Measurements from ENCODE around the gene NMRAL1.

The NMRAL1 gene

GRCh38 chr16:4426021-4426684 lies 48.3 kb downstream of the NMRAL1 start:
- no peak for DNase-seq (ENCODE audit: low spot score)

GRCh38 chr16:4425378-4426020 lies 48.9 kb downstream of the NMRAL1 start, which contains the start of gene DNAJA3:
Gene DNAJA3 (plus strand): TSS chr16:4425868. CDS start chr16:4425882, 14 bp downstream.
- DNase-seq (ENCODE audit: low spot score) = peak; percentile 98

GRCh38 chr16:4420505-4421105 lies 53.8 kb downstream of the NMRAL1 start:
- no peak for DNase-seq (ENCODE audit: low spot score)

DNA sequence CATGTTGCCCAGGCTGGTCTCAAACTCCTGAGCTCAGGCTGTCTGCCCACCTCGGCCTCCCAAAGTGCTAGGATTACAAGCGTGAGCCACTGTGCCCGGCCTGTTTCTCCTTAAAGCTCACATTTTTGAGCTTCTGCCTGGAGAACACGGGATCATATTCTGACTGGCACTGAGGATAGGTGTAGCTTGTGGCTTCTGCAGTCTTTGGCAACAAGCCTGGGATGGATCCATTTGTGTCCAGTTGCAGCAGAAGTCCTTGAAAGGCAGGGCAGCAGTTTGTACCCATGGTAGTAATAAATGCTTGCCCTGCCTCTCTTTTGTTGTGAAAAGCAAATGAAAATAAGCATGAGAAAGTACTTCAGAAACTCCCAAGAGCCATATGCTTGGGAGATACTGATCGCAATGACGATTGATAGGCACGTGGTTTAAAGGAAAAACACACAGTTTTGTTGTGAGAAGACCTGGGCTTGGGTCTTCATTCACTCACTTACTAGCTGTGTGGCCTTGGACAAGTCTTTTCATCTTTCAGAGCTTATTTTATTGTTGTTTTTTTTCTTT lies 54.9 kb downstream of the NMRAL1 start:
- DNase-seq (ENCODE audit: low spot score) = no peak

- DNase-seq (ENCODE audit: low spot score) = peak; percentile 99
Observed at GRCh38 chr16:4416200-4417032, 58.0 kb downstream of the NMRAL1 start, which contains the start of gene CORO7. Gene CORO7 (minus strand): TSS chr16:4416596. CDS start chr16:4416518, 78 bp downstream.

DNA sequence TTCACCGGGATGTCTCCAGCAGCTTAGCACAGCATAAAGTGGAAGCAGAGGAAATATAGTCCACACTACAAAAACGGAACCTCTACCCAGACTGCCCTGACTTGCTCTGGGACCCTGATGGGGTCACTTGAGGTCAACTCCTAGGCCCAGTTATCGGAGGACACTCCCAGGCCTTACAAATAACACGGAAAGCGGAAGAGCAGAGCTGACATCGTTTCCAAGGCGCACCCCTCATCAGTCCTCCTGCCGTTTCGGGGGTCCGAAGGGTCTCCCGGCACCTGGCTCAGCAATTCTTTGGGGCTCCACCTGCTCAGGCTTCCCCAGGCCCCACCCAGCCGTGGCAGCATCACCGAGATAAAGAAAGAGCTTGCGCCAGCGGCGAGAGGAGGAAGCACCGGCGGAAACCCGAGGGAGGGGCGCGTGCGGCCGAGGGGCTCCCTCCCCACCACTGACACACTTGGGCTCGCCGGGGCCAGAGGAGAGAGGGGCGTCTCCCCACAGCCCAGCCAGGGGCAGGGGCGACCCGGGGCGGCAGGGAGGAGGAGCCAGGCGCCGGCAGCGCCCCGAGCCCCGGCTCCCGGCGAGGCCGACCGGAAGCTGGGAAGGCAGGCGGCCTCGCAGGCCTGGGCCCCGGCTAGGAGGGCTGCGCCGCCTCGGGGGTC lies 58.8 kb downstream of the NMRAL1 start:
- peak; percentile 79 for DNase-seq (ENCODE audit: low spot score)

DNA sequence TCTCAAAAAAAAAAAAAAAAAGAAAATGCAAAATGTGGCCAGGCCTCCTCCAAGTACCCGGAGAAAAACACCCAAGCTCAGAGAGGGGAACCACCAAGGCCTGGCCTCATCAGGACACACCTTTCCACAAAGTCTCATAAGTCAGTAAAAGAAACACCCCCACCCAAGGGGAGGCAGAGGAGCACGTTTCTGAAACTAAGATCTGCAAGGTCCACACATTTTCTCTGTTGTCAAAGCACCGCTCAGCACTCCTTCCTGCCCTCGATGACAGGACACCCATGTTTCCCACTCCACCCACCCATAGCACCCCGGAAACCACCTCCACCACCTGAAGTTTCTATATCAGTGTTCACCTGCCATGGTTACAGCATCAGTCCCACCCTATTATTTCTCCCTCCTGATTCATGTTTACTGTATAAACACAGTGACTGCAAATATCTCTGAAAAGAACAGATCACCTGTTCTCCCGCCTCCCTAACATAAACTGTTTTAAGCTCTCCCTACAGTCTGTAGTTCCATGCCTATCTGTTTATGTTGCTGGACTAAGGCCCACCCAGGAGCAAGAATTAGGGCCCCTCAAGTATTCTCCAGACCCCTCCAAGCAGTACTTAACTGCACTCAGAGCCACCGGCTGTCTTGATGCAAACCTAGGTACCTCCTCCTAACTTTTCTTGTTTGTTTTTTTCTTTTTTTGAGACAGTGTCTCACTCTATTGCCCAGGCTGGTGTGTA lies 60.1 kb downstream of the NMRAL1 start:
- no peak for DNase-seq (ENCODE audit: low spot score)

DNA sequence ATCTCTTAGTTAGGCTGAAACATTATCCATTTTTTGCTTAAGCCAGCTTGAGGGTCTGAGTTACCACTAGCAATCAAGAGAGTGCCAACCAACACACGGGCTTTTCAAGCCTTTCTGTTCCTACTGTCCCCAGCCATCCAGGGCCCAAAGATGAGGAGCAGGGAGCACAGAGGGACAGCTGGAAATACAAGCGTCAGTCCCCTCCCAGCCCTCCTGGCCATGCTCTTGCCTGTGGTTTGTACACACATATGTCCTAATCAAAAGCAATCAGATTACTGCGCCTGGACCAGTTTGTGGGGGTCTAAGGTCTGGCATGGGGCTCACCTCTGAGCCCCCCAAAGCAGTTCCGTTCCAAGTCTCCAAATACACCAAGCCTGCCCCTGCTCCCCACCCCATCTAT lies 61.6 kb downstream of the NMRAL1 start:
- no peak for DNase-seq (ENCODE audit: low spot score)

- DNase-seq (ENCODE audit: low spot score) = no peak
Observed at GRCh38 chr16:4412159-4412558, 62.3 kb downstream of the NMRAL1 start.

All from Ammon's horn (tissue), 1 donor.